SK-N-SH treated with all-trans-retinoic acid at 6 μM for 48 hours (cell line): ENCODE measurements around the gene KHNYN.

Experiments used
- ATAC-seq: fragments of 200-7000 bp; cut with Tn5 transposase; 3 replicates; pipeline ENCODE4 v1.9.1; 2020; ENCODE audit warnings: mild to moderate bottlenecking, moderate library complexity
- ARNTL ChIP-seq: fragments of 450-650 bp; formaldehyde crosslinking; IDR thresholded peaks from 2 replicates; pipeline ENCODE4 v1.5.0; 2020; ENCODE audit warnings: low read depth, mild to moderate bottlenecking, moderate library complexity, borderline replicate concordance
- BACH2 ChIP-seq: fragments of 250-450 bp; sonication (Bioruptor Pico); IDR thresholded peaks from 2 replicates; pipeline ENCODE4 v1.9.0; 2021; ENCODE audit warnings: mild to moderate bottlenecking, borderline replicate concordance
- CSDC2 ChIP-seq: fragments of 250-450 bp; sonication (Bioruptor Pico); IDR thresholded peaks from 2 replicates; pipeline ENCODE4 v1.5.0; 2020; ENCODE audit warnings: mild to moderate bottlenecking, moderate library complexity
- CSRNP3 ChIP-seq: fragments of 250-450 bp; sonication (Bioruptor Pico); IDR thresholded peaks from 2 replicates; pipeline ENCODE4 v1.5.1; 2021; ENCODE audit warnings: mild to moderate bottlenecking, moderate library complexity
- ESRRG ChIP-seq: fragments of 250-450 bp; sonication (Bioruptor Pico); IDR thresholded peaks from 2 replicates; pipeline ENCODE4 v1.6.1; 2021; ENCODE audit warnings: mild to moderate bottlenecking
- ISL1 ChIP-seq: fragments of 250-450 bp; sonication (Bioruptor Pico); IDR thresholded peaks from 2 replicates; pipeline ENCODE4 v2.1.2; 2022; ENCODE audit warnings: mild to moderate bottlenecking, moderate library complexity
- OSR1 ChIP-seq: fragments of 250-450 bp; sonication (Bioruptor Pico); IDR thresholded peaks from 2 replicates; pipeline ENCODE4 v1.8.0; 2022; ENCODE audit warnings: moderate library complexity, mild to moderate bottlenecking, inconsistent platforms
- PATZ1 ChIP-seq: fragments of 250-450 bp; sonication (Bioruptor Pico); IDR thresholded peaks from 2 replicates; pipeline ENCODE4 v1.8.0; 2020; ENCODE audit warnings: mild to moderate bottlenecking, moderate library complexity, borderline replicate concordance
- POU6F1 ChIP-seq: fragments of 250-450 bp; sonication (Bioruptor Pico); IDR thresholded peaks from 2 replicates; pipeline ENCODE4 v1.8.0; 2021; ENCODE audit warnings: low read depth, mild to moderate bottlenecking, moderate library complexity, borderline replicate concordance
- PPARA ChIP-seq: fragments of 250-450 bp; sonication (Bioruptor Pico); IDR thresholded peaks from 2 replicates; pipeline ENCODE4 v1.5.0; 2020; ENCODE audit warnings: mild to moderate bottlenecking, borderline replicate concordance
- RARB ChIP-seq: fragments of 250-450 bp; sonication (Bioruptor Pico); IDR thresholded peaks from 2 replicates; pipeline ENCODE4 v1.8.0; 2021; ENCODE audit warnings: mild to moderate bottlenecking, moderate library complexity
- SNAI2 ChIP-seq: fragments of 250-450 bp; sonication (Bioruptor Pico); IDR thresholded peaks from 2 replicates; pipeline ENCODE4 v1.5.0; 2020; ENCODE audit warnings: mild to moderate bottlenecking, moderate library complexity
- TCF4 ChIP-seq: fragments of 250-450 bp; sonication (Bioruptor Pico); IDR thresholded peaks from 2 replicates; pipeline ENCODE4 v1.8.0; 2021; ENCODE audit warnings: mild to moderate bottlenecking, moderate library complexity, borderline replicate concordance
- ZC3H10 ChIP-seq: fragments of 250-450 bp; sonication (Bioruptor Pico); IDR thresholded peaks from 2 replicates; pipeline ENCODE4 v1.5.1; 2021; ENCODE audit warnings: mild to moderate bottlenecking, moderate library complexity
- ZNF70 ChIP-seq: fragments of 450-650 bp; formaldehyde crosslinking; IDR thresholded peaks from 2 replicates; pipeline ENCODE4 v1.5.0; 2020; ENCODE audit warnings: mild to moderate bottlenecking, moderate library complexity
- ZNF8 ChIP-seq: fragments of 450-650 bp; formaldehyde crosslinking; IDR thresholded peaks from 2 replicates; pipeline ENCODE4 v1.5.0; 2020; ENCODE audit warnings: mild to moderate bottlenecking, moderate library complexity

The KHNYN gene

GRCh38 chr14:24389226-24389848 lies 40.4 kb upstream of the KHNYN start:
- ATAC-seq, result no peak
- TF ChIP-seq ZNF70 (CRISPR knock-in tag), result no peak
- no peak for TF ChIP-seq ZNF8
- no peak for TF ChIP-seq ARNTL

GRCh38 chr14:24390701-24391468 lies 38.9 kb upstream of the KHNYN start:
- ATAC-seq, result no peak
- TF ChIP-seq CSRNP3 (no peak), OSR1 (CRISPR knock-in tag) (no peak), PPARA (CRISPR knock-in tag) (no peak), TCF4 (no peak), CSDC2 (CRISPR knock-in tag) (no peak), POU6F1 (CRISPR knock-in tag) (no peak), BACH2 (CRISPR knock-in tag) (no peak), PATZ1 (no peak)

- TF ChIP-seq OSR1 (CRISPR knock-in tag), result no peak
- no peak for TF ChIP-seq ZC3H10 (CRISPR knock-in tag)
- no peak for TF ChIP-seq RARB (CRISPR knock-in tag)
- TF ChIP-seq ARNTL, result no peak
- TF ChIP-seq TCF4, result no peak
- TF ChIP-seq ISL1, result no peak
- TF ChIP-seq POU6F1 (CRISPR knock-in tag), result no peak
- no peak for TF ChIP-seq ESRRG (CRISPR knock-in tag)
- ATAC-seq, result peak; percentile 94
Observed at GRCh38 chr14:24392325-24393091, 37.2 kb upstream of the KHNYN start.

GRCh38 chr14:24394275-24394674 lies 35.5 kb upstream of the KHNYN start:
- TF ChIP-seq CSDC2 (CRISPR knock-in tag) (no peak), SNAI2 (CRISPR knock-in tag) (no peak), RARB (CRISPR knock-in tag) (no peak), PATZ1 (no peak)
- ATAC-seq, result no peak
